ENCODE results near the gene RRP8. TPM values are rescaled to one million over a fixed set of nuclear protein-coding genes. Genes with fewer than 3 reads are reported as not detected.

RRP8 gene
- total RNA-seq, 1 experiment from 2014 or later, result 16.0 TPM

- Histone ChIP-seq H4K20me1 (ENCODE audit: control insufficient read depth, insufficient read depth, insufficient read length) (no peaks in the 10 kb centered on the region), H4K8ac (replicated peaks; ENCODE audit: insufficient read length, low read depth, low read length) (no peak overlapping the region), H2BK20ac (ENCODE audit: low read depth, low read length, poor library complexity, severe bottlenecking) (no peak overlapping the region), H3K9ac (ENCODE audit: extremely low read depth, insufficient read length, low read length) (no peak overlapping the region), H2BK120ac (ENCODE audit: low read depth, low read length, poor library complexity, severe bottlenecking) (no peak overlapping the region), H3K27me3 (ENCODE audit: insufficient read depth, low read length) (no peaks in the 10 kb centered on the region), H4K5ac (ENCODE audit: insufficient read length, low read depth, low read length) (no peak overlapping the region), H3K14ac (ENCODE audit: insufficient read depth, low read length) (no peak overlapping the region), H2BK5ac (ENCODE audit: insufficient read length, low read length) (no peak overlapping the region), H3K4ac (ENCODE audit: low read depth, low read length) (no peak overlapping the region), H2AK5ac (ENCODE audit: insufficient read length, low read length) (no peak overlapping the region), H4K91ac (ENCODE audit: insufficient read length, low read depth, low read length) (no peak overlapping the region), H3K23me2 (ENCODE audit: insufficient read length, low read depth, low read length, poor library complexity, severe bottlenecking) (no peaks in the 10 kb centered on the region), H2BK15ac (ENCODE audit: low read depth, low read length) (no peak overlapping the region), H3K18ac (ENCODE audit: insufficient read length, low read depth, low read length) (no peak overlapping the region), H2AFZ (ENCODE audit: low read length) (no peak overlapping the region), H3K56ac (ENCODE audit: insufficient read length, low read depth, low read length) (no peak overlapping the region), H3K9me3 (ENCODE audit: control insufficient read depth, low read depth, low read length) (no peaks in the 10 kb centered on the region), H3K79me2 (ENCODE audit: insufficient read depth, low read length) (no peaks in the 10 kb centered on the region), H3T11ph (ENCODE audit: low read length) (no peak overlapping the region), H3K4me2 (ENCODE audit: insufficient read depth, insufficient read length, low read length) (no peak overlapping the region), H3K79me1 (ENCODE audit: insufficient read depth, low read depth, low read length, poor library complexity, severe bottlenecking) (no peaks in the 10 kb centered on the region), H3K27ac (ENCODE audit: insufficient read length, low read depth, low read length) (no peak overlapping the region), H3K4me1 (ENCODE audit: insufficient read depth, low read length) (no peaks in the 10 kb centered on the region), H3K23ac (ENCODE audit: insufficient read length, low read depth, low read length) (no peak overlapping the region), H2BK12ac (ENCODE audit: insufficient read length, low read depth, low read length) (no peak overlapping the region)
- TF ChIP-seq, protein P1, sequence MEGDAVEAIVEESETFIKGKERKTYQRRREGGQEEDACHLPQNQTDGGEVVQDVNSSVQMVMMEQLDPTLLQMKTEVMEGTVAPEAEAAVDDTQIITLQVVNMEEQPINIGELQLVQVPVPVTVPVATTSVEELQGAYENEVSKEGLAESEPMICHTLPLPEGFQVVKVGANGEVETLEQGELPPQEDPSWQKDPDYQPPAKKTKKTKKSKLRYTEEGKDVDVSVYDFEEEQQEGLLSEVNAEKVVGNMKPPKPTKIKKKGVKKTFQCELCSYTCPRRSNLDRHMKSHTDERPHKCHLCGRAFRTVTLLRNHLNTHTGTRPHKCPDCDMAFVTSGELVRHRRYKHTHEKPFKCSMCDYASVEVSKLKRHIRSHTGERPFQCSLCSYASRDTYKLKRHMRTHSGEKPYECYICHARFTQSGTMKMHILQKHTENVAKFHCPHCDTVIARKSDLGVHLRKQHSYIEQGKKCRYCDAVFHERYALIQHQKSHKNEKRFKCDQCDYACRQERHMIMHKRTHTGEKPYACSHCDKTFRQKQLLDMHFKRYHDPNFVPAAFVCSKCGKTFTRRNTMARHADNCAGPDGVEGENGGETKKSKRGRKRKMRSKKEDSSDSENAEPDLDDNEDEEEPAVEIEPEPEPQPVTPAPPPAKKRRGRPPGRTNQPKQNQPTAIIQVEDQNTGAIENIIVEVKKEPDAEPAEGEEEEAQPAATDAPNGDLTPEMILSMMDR (conservative IDR thresholded peaks at IDR 0.05), result no peak
- peaks cover 7 to 18% of the 10 kb centered on the region in 2 experiments for H3K4me1 Mint-ChIP-seq
- no peaks in the 10 kb centered on the region for H3K9me3 Mint-ChIP-seq
- no peak overlapping the region for H3K27ac Mint-ChIP-seq
- no peak for DNase-seq
- no CpG with 5 or more reads among the region's 1 CpG for WGBS (ENCODE audit: extremely low coverage, insufficient read length, low lambda C conversion rate)
- no peaks in the 10 kb centered on the region; the same call in 1 of the 2 replicates for H3K27me3 Mint-ChIP-seq (ENCODE audit: low read depth)
- no peaks in the 10 kb centered on the region for H3K36me3 Mint-ChIP-seq (ENCODE audit: insufficient read depth in 1 of 3, low read depth in 3 of 3)
- H3K4me3 Mint-ChIP-seq, result no peak overlapping the region; a peak in 1 of 5 replicates
Observed at GRCh38 chr11:6559369-6559768, 44.0 kb downstream of the RRP8 start.
